Mucosa of rectum (tissue), 2 donors: ENCODE measurements around the gene NUCKS1.

Experiments
- H3K27ac ChIP-seq, 2 donors: one replicate each; pipeline ENCODE4 v1.7.0; 2013; ENCODE audit warnings: inconsistent platforms in 2 of 2, low read depth in 2 of 2, low read length in 2 of 2
- H3K27me3 ChIP-seq, 2 donors: one replicate each; pipeline ENCODE4 v1.7.0; 2013; ENCODE audit warnings: low read length in 2 of 2; ENCODE audit not compliant: control insufficient read depth in 2 of 2, insufficient read depth in 2 of 2
- H3K36me3 ChIP-seq, 2 donors: one replicate each; pipeline ENCODE4 v1.7.0; 2013; ENCODE audit warnings: low read length in 2 of 2; ENCODE audit not compliant: control insufficient read depth in 2 of 2, insufficient read depth in 2 of 2
- H3K4me1 ChIP-seq, 2 donors: one replicate each; pipeline ENCODE4 v1.7.0; 2013; ENCODE audit warnings: low read length in 2 of 2, mild to moderate bottlenecking in 1 of 2; ENCODE audit not compliant: control insufficient read depth in 2 of 2, insufficient read depth in 2 of 2
- H3K4me3 ChIP-seq, 2 donors: one replicate each; pipeline ENCODE4 v1.7.0; 2013; ENCODE audit warnings: low read length in 2 of 2
- H3K9ac ChIP-seq, 2 donors: one replicate each; pipeline ENCODE4 v1.7.0; 2013; ENCODE audit warnings: low read length in 2 of 2, low read depth in 1 of 2, mild to moderate bottlenecking in 1 of 2
- H3K9me3 ChIP-seq, 2 donors: one replicate each; pipeline ENCODE4 v1.7.0; 2013; ENCODE audit warnings: low read length in 2 of 2; ENCODE audit not compliant: control insufficient read depth in 2 of 2
- donor health status: healthy.
- donor health status: Normal muscosa, but diverticular disease.

Gene NUCKS1

DNA sequence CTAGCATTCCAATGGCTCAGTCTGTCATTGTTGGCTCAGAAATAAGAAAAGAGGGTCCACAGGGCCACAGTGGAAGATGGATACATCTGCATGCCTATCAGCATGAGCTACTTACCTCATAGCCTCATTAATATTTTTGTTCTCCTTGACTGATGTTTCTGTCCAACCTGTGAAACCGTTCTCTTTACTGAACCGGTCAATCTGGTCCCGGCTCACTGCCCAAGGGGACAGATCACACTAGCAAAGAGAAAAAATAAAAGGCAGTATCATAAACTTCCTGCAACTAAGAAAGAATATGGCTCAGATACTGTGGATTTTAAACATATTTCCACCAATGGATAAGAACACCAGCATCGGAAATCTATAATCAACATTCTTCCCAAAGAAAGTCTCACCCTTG lies 20.6 kb upstream of the NUCKS1 start:
- Histone ChIP-seq H3K36me3 (peaks cover 3 to 4% of the 10 kb centered on the region in 2 donors), H3K4me1 (peaks cover under 1 to 6% of the 10 kb centered on the region in 2 donors), H3K27me3 (no peaks in the 10 kb centered on the region), H3K9ac (no peak overlapping the region), H3K27ac (no peak overlapping the region), H3K9me3 (no peaks in the 10 kb centered on the region), H3K4me3 (no peak overlapping the region)

DNA sequence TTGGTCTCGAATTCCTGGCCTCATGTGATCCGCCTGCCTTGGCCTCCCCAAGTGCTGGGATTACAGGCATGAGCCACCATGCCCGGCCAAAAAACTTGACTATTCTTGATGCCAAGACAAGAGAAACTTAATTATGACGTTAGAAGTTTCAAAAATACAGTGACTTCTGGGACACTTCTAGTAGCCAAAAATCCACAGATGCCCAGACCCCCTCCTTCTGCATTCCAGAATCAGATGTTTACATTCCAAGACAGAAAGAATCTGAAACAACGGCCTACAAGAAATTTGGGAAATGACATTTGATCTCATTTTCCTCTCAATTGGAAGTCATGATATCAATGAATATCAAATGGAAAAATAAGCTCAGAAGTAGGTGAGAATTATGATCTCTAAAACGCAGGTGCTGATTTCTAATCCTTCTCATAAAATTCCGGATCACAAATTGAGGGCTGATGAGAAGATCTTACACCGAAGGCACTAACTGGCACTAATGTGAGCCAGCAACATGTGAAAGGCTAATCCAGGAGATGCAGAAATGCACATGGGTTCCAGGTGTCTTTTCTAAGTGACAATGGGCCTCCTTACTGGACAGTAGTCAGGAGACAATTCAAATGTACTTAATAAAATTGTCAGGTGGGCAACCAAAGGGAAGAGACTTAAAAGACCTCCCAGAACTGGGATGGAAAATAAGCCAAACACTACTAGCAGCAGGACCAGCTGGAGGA lies 19.8 kb upstream of the NUCKS1 start:
- Histone ChIP-seq H3K9me3 (no peaks in the 10 kb centered on the region), H3K9ac (no peak overlapping the region), H3K4me1 (peaks cover 0 to 6% of the 10 kb centered on the region in 2 donors), H3K4me3 (no peak overlapping the region), H3K27me3 (no peaks in the 10 kb centered on the region), H3K36me3 (peaks cover 3 to 4% of the 10 kb centered on the region in 2 donors), H3K27ac (no peak overlapping the region)

DNA sequence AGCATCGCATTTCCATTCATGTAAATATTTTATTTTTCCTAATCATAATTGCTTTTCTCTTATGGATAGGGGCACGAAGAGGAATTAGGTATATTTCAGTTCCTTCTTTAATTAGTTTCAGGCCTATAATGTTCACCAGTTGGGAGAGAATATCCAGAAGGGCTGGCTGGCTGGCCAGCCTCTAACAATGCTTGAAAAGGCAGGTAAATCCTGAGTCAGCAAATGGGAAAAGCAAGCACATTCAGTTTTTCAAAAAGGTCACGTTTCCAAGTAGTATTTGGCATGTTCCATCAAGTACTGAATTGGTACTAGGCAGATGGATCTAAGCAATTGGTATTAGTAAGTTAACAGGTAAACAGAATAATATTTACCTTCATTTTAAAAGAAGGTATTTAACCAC lies 17.3 kb upstream of the NUCKS1 start:
- Histone ChIP-seq H3K27ac (no peak overlapping the region), H3K36me3 (peaks cover 3 to 4% of the 10 kb centered on the region in 2 donors), H3K4me3 (no peak overlapping the region), H3K9ac (no peak overlapping the region), H3K9me3 (no peaks in the 10 kb centered on the region), H3K4me1 (no peaks in the 10 kb centered on the region), H3K27me3 (no peaks in the 10 kb centered on the region)

DNA sequence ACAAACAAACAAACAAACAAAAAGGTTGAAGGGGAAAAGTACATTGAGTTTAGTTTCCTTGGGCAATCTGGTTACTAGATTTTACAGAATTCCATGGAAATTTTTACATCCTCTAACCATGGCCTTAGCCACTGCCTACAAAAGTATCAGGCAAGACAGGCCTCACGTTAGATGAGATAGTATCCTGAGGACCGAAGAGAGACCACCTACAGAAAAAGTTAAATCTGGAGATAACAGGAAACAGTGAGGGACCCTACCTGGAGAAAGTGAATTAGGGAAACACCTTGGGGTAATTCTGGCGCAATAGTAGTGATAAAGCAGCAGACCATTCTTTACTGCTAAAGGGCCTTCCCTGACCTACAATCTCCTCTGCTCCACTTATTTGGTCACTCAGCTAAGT lies 16.6 kb upstream of the NUCKS1 start:
- no peak overlapping the region for H3K27ac ChIP-seq
- H3K9me3 ChIP-seq: no peaks in the 10 kb centered on the region
- no peaks in the 10 kb centered on the region for H3K27me3 ChIP-seq
- no peak overlapping the region for H3K4me3 ChIP-seq
- H3K4me1 ChIP-seq: no peaks in the 10 kb centered on the region
- H3K36me3 ChIP-seq: peaks cover 3 to 4% of the 10 kb centered on the region in 2 donors
- no peak overlapping the region for H3K9ac ChIP-seq

DNA sequence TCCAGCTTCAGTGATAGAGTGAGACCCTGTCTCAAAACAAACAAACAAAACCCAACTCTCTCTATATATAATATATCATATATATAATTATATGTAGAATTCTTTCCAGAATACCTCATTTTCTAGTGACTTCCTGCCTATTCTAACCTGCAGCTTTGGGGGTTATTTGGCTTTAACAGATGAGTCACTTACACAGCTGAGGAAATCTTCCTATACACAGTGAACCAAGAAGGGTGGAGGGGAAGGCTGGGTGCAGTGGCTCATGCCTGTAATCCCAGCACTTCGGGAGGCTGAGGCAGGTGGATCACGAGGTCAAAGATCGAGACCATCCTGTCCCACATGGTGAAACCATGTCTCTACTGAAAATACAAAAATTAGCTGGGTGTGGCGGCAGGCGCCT lies 16.1 kb upstream of the NUCKS1 start:
- H3K27ac ChIP-seq: no peak overlapping the region
- H3K9ac ChIP-seq: no peak overlapping the region
- H3K9me3 ChIP-seq: no peaks in the 10 kb centered on the region

DNA sequence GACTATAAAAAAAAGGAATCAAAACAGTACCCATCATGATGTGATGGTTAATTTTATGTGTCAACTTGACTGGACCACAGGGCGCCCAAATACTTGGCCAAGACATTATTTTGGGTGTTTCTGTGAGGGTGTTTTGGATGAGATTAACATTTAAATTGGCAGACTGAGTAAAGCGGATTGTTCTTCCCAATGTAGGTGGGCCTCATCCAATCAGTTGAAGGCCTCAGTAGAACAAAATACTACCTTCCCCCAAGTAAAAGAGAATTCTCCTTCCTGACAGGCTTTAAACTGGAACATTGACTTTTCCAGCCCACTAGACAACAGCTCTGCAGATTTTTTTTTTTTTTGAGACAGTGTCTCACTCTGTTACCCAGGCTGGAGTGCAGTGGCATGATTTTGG lies 14.6 kb upstream of the NUCKS1 start:
- no peaks in the 10 kb centered on the region for H3K27me3 ChIP-seq
- H3K36me3 ChIP-seq: no peaks in the 10 kb centered on the region
- H3K9ac ChIP-seq: no peak overlapping the region
- no peak overlapping the region for H3K4me3 ChIP-seq
- H3K27ac ChIP-seq: no peak overlapping the region
- no peaks in the 10 kb centered on the region for H3K9me3 ChIP-seq
- no peaks in the 10 kb centered on the region for H3K4me1 ChIP-seq

More for the DNA sequence above, 16.1 kb upstream of the NUCKS1 start:
- Histone ChIP-seq H3K27me3 (no peaks in the 10 kb centered on the region), H3K36me3 (peaks cover 3 to 4% of the 10 kb centered on the region in 2 donors), H3K4me3 (no peak overlapping the region), H3K4me1 (no peaks in the 10 kb centered on the region)

DNA sequence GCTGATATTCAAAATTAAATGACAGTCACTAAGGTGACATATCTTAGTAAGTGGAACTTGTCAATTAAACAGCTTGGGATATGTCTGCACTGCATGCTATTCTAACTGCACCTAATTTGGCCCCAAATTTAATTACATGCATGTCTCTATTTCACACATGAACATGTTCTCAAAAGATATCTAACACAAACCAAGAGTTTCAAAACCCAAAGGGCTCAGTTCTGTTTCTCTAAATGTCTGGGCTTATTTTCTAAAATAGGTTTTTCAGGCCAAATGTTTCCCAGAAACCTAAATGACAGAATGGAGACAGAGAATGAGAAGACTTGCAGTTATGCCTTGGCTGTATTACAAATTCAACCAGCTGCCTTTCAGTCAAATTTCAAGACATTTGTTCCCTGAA lies 14.0 kb upstream of the NUCKS1 start:
- H3K9me3 ChIP-seq: no peaks in the 10 kb centered on the region
- no peak overlapping the region for H3K4me3 ChIP-seq
- no peak overlapping the region for H3K9ac ChIP-seq
- H3K27ac ChIP-seq: no peak overlapping the region
- H3K27me3 ChIP-seq: no peaks in the 10 kb centered on the region
- no peaks in the 10 kb centered on the region for H3K4me1 ChIP-seq
- no peaks in the 10 kb centered on the region for H3K36me3 ChIP-seq

DNA sequence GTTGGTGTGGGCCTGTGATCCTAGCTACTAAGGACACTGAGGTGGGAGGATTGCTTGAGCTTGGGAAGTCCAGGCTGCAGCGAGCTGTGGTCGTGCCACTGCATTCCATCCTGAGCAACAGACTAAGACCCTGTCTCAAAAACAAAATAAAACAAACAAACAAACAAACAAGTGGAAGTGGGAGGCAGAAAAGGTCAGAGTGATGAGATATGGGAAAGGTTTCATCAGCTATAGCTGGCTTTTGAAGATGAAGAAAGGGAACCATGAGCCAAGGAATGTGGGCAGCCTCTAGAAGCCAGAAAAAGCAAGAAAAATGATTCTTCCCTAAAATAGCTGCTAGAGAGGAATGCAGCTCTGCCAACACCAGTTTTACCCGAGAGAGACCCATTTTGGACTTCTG lies 10.6 kb upstream of the NUCKS1 start:
- no peak overlapping the region for H3K9ac ChIP-seq
- H3K36me3 ChIP-seq: no peaks in the 10 kb centered on the region
- no peak overlapping the region for H3K27ac ChIP-seq
- H3K9me3 ChIP-seq: no peaks in the 10 kb centered on the region
- H3K4me3 ChIP-seq: no peak overlapping the region
- no peaks in the 10 kb centered on the region for H3K27me3 ChIP-seq
- no peaks in the 10 kb centered on the region for H3K4me1 ChIP-seq

DNA sequence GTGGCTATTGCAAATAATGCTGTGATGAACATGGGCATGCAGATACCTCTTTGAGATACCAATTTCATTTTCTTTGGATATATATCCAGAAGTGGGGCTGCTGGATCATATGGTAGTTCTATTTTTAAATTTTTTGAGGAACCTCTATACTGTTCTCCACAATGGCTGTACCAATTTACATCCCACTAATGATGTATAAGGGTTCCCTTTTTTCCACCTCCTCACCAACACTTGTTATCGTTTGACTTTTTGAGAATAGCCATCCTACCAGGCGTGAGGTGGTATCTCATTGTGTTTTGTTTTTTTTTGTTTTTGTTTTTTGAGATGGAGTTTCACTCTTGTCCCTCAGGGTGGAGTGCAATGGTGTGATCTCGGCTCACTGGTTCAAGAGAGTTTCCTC lies 6.6 kb upstream of the NUCKS1 start:
- Histone ChIP-seq H3K27ac (no peak overlapping the region), H3K9ac (no peak overlapping the region), H3K4me3 (no peak overlapping the region), H3K9me3 (no peaks in the 10 kb centered on the region), H3K4me1 (no peaks in the 10 kb centered on the region), H3K27me3 (no peaks in the 10 kb centered on the region), H3K36me3 (no peaks in the 10 kb centered on the region)

DNA sequence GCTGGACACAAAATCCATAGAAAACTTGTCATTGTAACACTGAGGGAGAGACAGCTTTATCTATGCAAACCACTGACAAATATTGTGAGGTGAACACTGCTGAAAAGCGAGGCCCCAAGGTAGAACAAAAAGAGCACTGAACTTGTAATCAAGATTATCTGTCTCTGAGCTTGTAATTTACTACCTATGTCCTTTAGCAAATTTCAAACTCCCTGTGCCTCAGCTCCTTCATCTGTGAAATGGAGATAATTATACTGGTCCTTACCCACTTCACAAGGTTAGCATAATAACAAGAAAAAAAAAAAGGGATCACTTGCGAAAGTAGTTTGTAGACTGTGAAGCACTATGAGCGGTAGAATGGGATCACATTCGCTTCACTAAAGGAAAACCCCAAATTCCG lies 4.9 kb upstream of the NUCKS1 start:
- Histone ChIP-seq H3K9me3 (no peaks in the 10 kb centered on the region), H3K4me1 (peaks cover 0 to 5% of the 10 kb centered on the region in 2 donors), H3K27me3 (no peaks in the 10 kb centered on the region), H3K27ac (no peak overlapping the region), H3K36me3 (no peaks in the 10 kb centered on the region), H3K9ac (no peak overlapping the region), H3K4me3 (no peak overlapping the region)
